PC-3 (cell line): ENCODE measurements around the gene ADAM12. TPM values are rescaled to one million over a fixed set of nuclear protein-coding genes. Genes with fewer than 3 reads are reported as not detected.

Experiments
- ATAC-seq: fragments of 200-7000 bp; cut with Tn5 transposase; 2 replicates; pipeline ENCODE4 v1.9.1; 2020; ENCODE audit warnings: mild to moderate bottlenecking, moderate library complexity
- BruUV-seq: library from RNA; stranded (reverse); fragments of 400-500 nt; replicated peaks from 2 replicates; lab custom pipeline; 2021; lab: Mats Ljungman, UMichigan
- CTCF ChIA-PET: fragments of 300-600 bp; sonication (Branson Sonifier 250); formaldehyde crosslinking; loops from one replicate; lab custom pipeline; 2022; ENCODE audit warnings: antibody characterized with exemption; lab: Charles Lee
- POLR2A ChIA-PET: fragments of 300-600 bp; sonication (Branson Sonifier 250); formaldehyde crosslinking; loops from one replicate; lab custom pipeline; 2022; ENCODE audit warnings: antibody characterized with exemption; ENCODE audit not compliant: unreplicated experiment; lab: Charles Lee
- DNase-seq: peaks from one replicate; pipeline ENCODE4 v3.0.0-alpha.2; 2015
- H2AFZ ChIP-seq: fragments of 300-600 bp; sonication (generic); 2 replicates; pipeline ENCODE4 v1.6.0; 2016; ENCODE audit warnings: antibody characterized with exemption, low read length
- H3F3A ChIP-seq: fragments of 300-600 bp; sonication (generic); one replicate; pipeline ENCODE4 v1.6.0; 2017; ENCODE audit warnings: antibody characterized with exemption, low read length, control low read depth, mild to moderate bottlenecking; ENCODE audit not compliant: unreplicated experiment
- H3K27ac ChIP-seq: fragments of 300-600 bp; sonication (generic); 2 replicates; pipeline ENCODE4 v1.5.1; 2016; ENCODE audit warnings: mild to moderate bottlenecking, low read length
- H3K27me3 ChIP-seq: fragments of 300-600 bp; sonication (generic); 2 replicates; pipeline ENCODE4 v1.6.1; 2016; ENCODE audit warnings: low read length, mixed read lengths
- H3K36me3 ChIP-seq: fragments of 300-600 bp; sonication (generic); 2 replicates; pipeline ENCODE4 v1.6.1; 2016; ENCODE audit warnings: low read depth, mixed run types, low read length, mixed read lengths
- H3K4me1 ChIP-seq: fragments of 300-600 bp; sonication (generic); 2 replicates; pipeline ENCODE4 v1.5.1; 2016; ENCODE audit warnings: low read length; ENCODE audit not compliant: insufficient read depth
- H3K4me2 ChIP-seq: fragments of 300-600 bp; sonication (generic); 2 replicates; pipeline ENCODE4 v1.6.0; 2016; ENCODE audit warnings: low read length
- H3K4me3 ChIP-seq: fragments of 300-600 bp; sonication (generic); 2 replicates; pipeline ENCODE4 v1.5.1; 2016; ENCODE audit warnings: mild to moderate bottlenecking, low read length, mixed read lengths
- H3K79me2 ChIP-seq: fragments of 300-600 bp; sonication (generic); 2 replicates; pipeline ENCODE4 v1.6.1; 2017; ENCODE audit warnings: low read length, mixed read lengths
- H3K9ac ChIP-seq: fragments of 300-600 bp; sonication (generic); 2 replicates; pipeline ENCODE4 v1.6.0; 2016; ENCODE audit warnings: mild to moderate bottlenecking, low read length
- H3K9me2 ChIP-seq: fragments of 300-600 bp; sonication (generic); replicated peaks from 2 replicates; pipeline ENCODE4 v1.6.1; 2016; ENCODE audit warnings: mixed run types, low read length, mixed read lengths
- H3K9me3 ChIP-seq: fragments of 300-600 bp; sonication (generic); 2 replicates; pipeline ENCODE4 v1.6.1; 2016; ENCODE audit warnings: low read length, mixed read lengths
- H4K20me1 ChIP-seq: fragments of 300-600 bp; sonication (generic); 2 replicates; pipeline ENCODE4 v1.6.1; 2016; ENCODE audit warnings: low read length, mixed read lengths
- CTCF ChIP-seq: fragments of 300-600 bp; sonication (generic); conservative IDR thresholded peaks from 2 replicates; pipeline ENCODE4 v1.5.1; 2017; ENCODE audit warnings: antibody characterized with exemption, low read depth, mild to moderate bottlenecking, low read length
- EZH2 ChIP-seq: fragments of 300-600 bp; sonication (generic); IDR thresholded peaks from one replicate; pipeline ENCODE4 v1.6.1; 2017; ENCODE audit warnings: antibody characterized with exemption, mild to moderate bottlenecking, low read length; ENCODE audit not compliant: unreplicated experiment
- EZH2phosphoT487 ChIP-seq: fragments of 300-600 bp; sonication (generic); IDR thresholded peaks from 2 replicates; pipeline ENCODE4 v1.6.1; 2018; ENCODE audit warnings: mild to moderate bottlenecking, antibody characterized with exemption, low read length, borderline replicate concordance
- intact Hi-C: fragments of 100-400 bp; cut with micrococcal nuclease; formaldehyde crosslinking; loops from 2 replicates; pipeline ENCODE4 v1.9.0; 2023
- total RNA-seq: library from RNA; depleted of rRNA; stranded (reverse); fragments of >200 nt; gene quantifications from 2 replicates; pipeline ENCODE4 v1.2.3, GENCODE V29; 2014

Gene ADAM12
- total RNA-seq, 1 experiment from 2014 or later = 3.4 TPM

GRCh38 chr10:126301701-126302475, 86.4 kb downstream of the ADAM12 start:
- Histone ChIP-seq H3K9me2 (no peaks in the 10 kb centered on the region), H3K79me2 (no peaks in the 10 kb centered on the region)
- intact Hi-C loops = loop anchor here (1.0 to 5.0 kb wide), 3 partner anchors 85 to 370 kb away; partner anchors contain the start of gene ADAM12

GRCh38 chr10:126294451-126294850, 93.8 kb downstream of the ADAM12 start:
- H3K9me3 ChIP-seq = no peaks in the 10 kb centered on the region
- no peak overlapping the region for H2AFZ ChIP-seq
- no peaks in the 10 kb centered on the region for H3K9me2 ChIP-seq
- POLR2A ChIA-PET = no interaction called here
- no peak for ATAC-seq
- no peaks in the 10 kb centered on the region for H3K36me3 ChIP-seq
- no peak overlapping the region for H3K4me3 ChIP-seq
- no peak for DNase-seq
- no peak overlapping the region for H3K9ac ChIP-seq
- no TSS peak for BruUV-seq
- H3F3A ChIP-seq = no peaks in the 10 kb centered on the region
- H3K4me1 ChIP-seq = no peaks in the 10 kb centered on the region
- CTCF ChIA-PET = no interaction called here
- H3K27me3 ChIP-seq = no peaks in the 10 kb centered on the region
- no peaks in the 10 kb centered on the region for H3K79me2 ChIP-seq
- H3K4me2 ChIP-seq = no peak overlapping the region
- no peaks in the 10 kb centered on the region for H4K20me1 ChIP-seq
- intact Hi-C loops = no loop called here
- no peak overlapping the region for H3K27ac ChIP-seq
- no peak for TF ChIP-seq EZH2phosphoT487
- TF ChIP-seq EZH2 = no peak

More at GRCh38 chr10:126301701-126302475, 86.4 kb downstream of the ADAM12 start:
- POLR2A ChIA-PET = no interaction called here
- Histone ChIP-seq H3F3A (no peaks in the 10 kb centered on the region), H3K4me3 (no peak overlapping the region), H3K9me3 (no peaks in the 10 kb centered on the region), H2AFZ (no peak overlapping the region), H3K4me2 (no peak overlapping the region), H3K27me3 (no peaks in the 10 kb centered on the region), H3K36me3 (no peaks in the 10 kb centered on the region), H3K27ac (no peak overlapping the region), H3K4me1 (no peaks in the 10 kb centered on the region), H3K9ac (no peak overlapping the region), H4K20me1 (no peaks in the 10 kb centered on the region)
- BruUV-seq = no TSS peak
- TF ChIP-seq EZH2phosphoT487 (no peak), CTCF (no peak), EZH2 (no peak)
- DNase-seq (no peak), ATAC-seq (no peak)
- CTCF ChIA-PET = no interaction called here

- no peaks in the 10 kb centered on the region for H3K9me3 ChIP-seq
- BruUV-seq = no TSS peak
- H4K20me1 ChIP-seq = no peaks in the 10 kb centered on the region
- H3K4me3 ChIP-seq = no peak overlapping the region
- no peak overlapping the region for H3K27ac ChIP-seq
- no peak overlapping the region for H2AFZ ChIP-seq
- ChIA-PET CTCF (no interaction called here), POLR2A (no interaction called here)
- no peak overlapping the region for H3K4me2 ChIP-seq
- intact Hi-C loops = no loop called here
- H3K9ac ChIP-seq = no peak overlapping the region
- no peaks in the 10 kb centered on the region for H3K79me2 ChIP-seq
- H3K36me3 ChIP-seq = no peaks in the 10 kb centered on the region
- no peaks in the 10 kb centered on the region for H3K9me2 ChIP-seq
- H3K4me1 ChIP-seq = no peaks in the 10 kb centered on the region
- no peaks in the 10 kb centered on the region for H3F3A ChIP-seq
- no peaks in the 10 kb centered on the region for H3K27me3 ChIP-seq
- DNase-seq (no peak), ATAC-seq (no peak)
- TF ChIP-seq EZH2phosphoT487 (no peak), EZH2 (no peak), CTCF (no peak)
Observed at GRCh38 chr10:126290232-126290631, 98.0 kb downstream of the ADAM12 start.
